CD1c-positive myeloid dendritic cell (primary cell): ENCODE measurements around the gene CELF2.

Source experiments
- DNase-seq: peaks from one replicate; pipeline ENCODE4 v3.0.0-alpha.2; 2016; ENCODE audit errors: extremely low spot score

CELF2 gene

GRCh38 chr10:11154849-11155498, 137.3 kb downstream of the CELF2 start:
- DNase-seq, result no peak

- no peak for DNase-seq
These were observed 138.8 kb downstream of the CELF2 start for GRCh38 chr10:11156480-11156879.

- no peak for DNase-seq
These were observed 139.8 kb downstream of the CELF2 start for GRCh38 chr10:11157292-11158076.

- DNase-seq, result no peak
These were observed 140.4 kb downstream of the CELF2 start for GRCh38 chr10:11158080-11158479.

GRCh38 chr10:11159543-11160215, 142.0 kb downstream of the CELF2 start:
- DNase-seq, result no peak

GRCh38 chr10:11161096-11161495, 143.4 kb downstream of the CELF2 start:
- DNase-seq, result peak; percentile 39

GRCh38 chr10:11161910-11162309, 144.2 kb downstream of the CELF2 start:
- no peak for DNase-seq

GRCh38 chr10:11162828-11163599, 145.3 kb downstream of the CELF2 start:
- DNase-seq, result peak; percentile 95

- DNase-seq, result peak; percentile 18
These were observed 146.3 kb downstream of the CELF2 start for GRCh38 chr10:11163780-11164550.

- no peak for DNase-seq
These were observed 146.8 kb downstream of the CELF2 start for GRCh38 chr10:11164551-11164802.

GRCh38 chr10:11164803-11165590, 147.3 kb downstream of the CELF2 start:
- peak; percentile 93 for DNase-seq

- DNase-seq, result peak; percentile 78
These were observed 148.2 kb downstream of the CELF2 start for GRCh38 chr10:11165591-11166543.

- DNase-seq, result peak; percentile 40
These were observed 148.9 kb downstream of the CELF2 start for GRCh38 chr10:11166550-11166949.

- peak; percentile 62 for DNase-seq
These were observed 149.7 kb downstream of the CELF2 start for GRCh38 chr10:11167233-11167966.

GRCh38 chr10:11168423-11169090, 150.9 kb downstream of the CELF2 start:
- no peak for DNase-seq

GRCh38 chr10:11169976-11170375, 152.3 kb downstream of the CELF2 start:
- no peak for DNase-seq

- no peak for DNase-seq
These were observed 152.9 kb downstream of the CELF2 start for GRCh38 chr10:11170574-11170973.
